GM21423 (cell line): ENCODE results near the gene LLGL2.
"Not testable (repeated sequence)": the region's sequence is repeated elsewhere in the genome, so short reads cannot be mapped to it uniquely, and the experiment has no call there.

Experiments
- ATAC-seq: cut with Tn5 transposase; IDR thresholded peaks from one replicate; pipeline ENCODE4 v1.9.1; 2021; ENCODE audit warnings: mild to moderate bottlenecking, moderate library complexity; ENCODE audit not compliant: unreplicated experiment

LLGL2 gene

GRCh38 chr17:75568412-75569255, 43.1 kb downstream of the LLGL2 start:
- no peak for ATAC-seq

DNA sequence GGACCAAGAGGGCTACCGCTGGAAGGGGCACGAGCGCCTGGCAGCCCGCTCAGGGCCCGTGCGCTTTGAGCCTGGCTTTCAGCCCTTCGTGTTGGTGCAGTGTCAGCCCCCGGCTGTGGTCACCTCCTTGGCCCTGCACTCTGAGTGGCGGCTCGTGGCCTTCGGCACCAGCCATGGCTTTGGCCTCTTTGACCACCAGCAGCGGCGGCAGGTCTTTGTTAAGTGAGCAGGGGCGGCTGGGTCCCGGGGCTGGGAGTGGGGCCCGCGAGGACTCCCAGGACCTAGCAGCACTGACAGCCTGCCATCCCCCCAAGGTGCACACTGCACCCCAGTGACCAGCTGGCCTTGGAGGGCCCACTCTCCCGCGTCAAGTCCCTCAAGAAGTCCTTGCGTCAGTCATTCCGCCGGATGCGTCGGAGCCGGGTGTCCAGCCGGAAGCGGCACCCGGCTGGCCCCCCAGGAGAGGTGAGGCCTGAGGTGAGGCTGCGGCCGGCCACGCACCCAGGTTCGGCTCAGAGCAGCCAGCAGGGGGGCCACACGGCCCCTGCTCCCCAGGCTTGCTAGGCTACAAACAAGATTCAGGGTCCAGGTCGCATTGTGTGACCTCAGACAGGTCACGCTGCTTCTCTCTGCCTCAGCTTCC, 44.7 kb downstream of the LLGL2 start:
- no peak for ATAC-seq

DNA sequence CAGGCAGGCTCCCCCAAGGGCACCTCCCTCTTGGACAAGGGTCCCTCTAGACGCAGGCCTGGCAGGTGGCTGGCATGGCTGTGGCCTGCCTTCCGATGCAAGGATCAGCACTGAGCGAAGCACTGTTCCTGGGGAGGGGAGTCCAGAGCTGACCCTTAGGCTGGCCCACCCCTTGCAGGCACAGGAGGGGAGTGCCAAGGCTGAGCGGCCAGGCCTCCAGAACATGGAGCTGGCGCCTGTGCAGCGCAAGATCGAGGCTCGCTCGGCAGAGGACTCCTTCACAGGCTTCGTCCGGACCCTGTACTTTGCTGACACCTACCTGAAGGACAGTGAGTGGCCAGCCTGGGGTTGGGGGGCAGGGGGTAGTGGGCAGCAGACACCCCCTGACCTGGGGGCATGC, 45.3 kb downstream of the LLGL2 start:
- ATAC-seq, result no peak

GRCh38 chr17:75571197-75571884, 45.8 kb downstream of the LLGL2 start:
- no peak for ATAC-seq

GRCh38 chr17:75571885-75572215, 46.4 kb downstream of the LLGL2 start:
- no peak for ATAC-seq

- ATAC-seq, result no peak
Measured at GRCh38 chr17:75572713-75573539, 47.4 kb downstream of the LLGL2 start.

DNA sequence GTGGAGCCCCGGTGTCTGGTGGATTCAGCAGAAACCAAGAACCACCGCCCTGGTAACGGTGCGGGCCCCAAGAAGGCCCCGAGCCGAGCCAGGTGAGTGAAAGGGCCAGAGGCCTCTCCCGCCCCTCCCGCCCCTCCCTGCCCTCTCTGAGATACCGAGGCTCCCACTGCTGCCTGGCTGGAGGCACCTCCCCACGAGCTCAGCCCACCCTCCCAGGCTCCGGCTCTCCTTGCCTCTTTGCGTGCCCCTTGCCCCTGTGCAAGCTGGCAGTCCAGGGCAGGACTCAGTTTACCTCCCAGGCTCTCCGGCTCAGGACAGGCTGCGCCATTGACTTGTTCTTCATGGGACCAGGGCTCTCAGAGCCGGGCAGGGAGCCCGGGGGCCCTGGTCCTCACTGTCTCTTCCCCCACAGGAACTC, 48.1 kb downstream of the LLGL2 start:
- no peak for ATAC-seq

- ATAC-seq, result no peak
Measured at GRCh38 chr17:75573994-75574393, 48.5 kb downstream of the LLGL2 start.

DNA sequence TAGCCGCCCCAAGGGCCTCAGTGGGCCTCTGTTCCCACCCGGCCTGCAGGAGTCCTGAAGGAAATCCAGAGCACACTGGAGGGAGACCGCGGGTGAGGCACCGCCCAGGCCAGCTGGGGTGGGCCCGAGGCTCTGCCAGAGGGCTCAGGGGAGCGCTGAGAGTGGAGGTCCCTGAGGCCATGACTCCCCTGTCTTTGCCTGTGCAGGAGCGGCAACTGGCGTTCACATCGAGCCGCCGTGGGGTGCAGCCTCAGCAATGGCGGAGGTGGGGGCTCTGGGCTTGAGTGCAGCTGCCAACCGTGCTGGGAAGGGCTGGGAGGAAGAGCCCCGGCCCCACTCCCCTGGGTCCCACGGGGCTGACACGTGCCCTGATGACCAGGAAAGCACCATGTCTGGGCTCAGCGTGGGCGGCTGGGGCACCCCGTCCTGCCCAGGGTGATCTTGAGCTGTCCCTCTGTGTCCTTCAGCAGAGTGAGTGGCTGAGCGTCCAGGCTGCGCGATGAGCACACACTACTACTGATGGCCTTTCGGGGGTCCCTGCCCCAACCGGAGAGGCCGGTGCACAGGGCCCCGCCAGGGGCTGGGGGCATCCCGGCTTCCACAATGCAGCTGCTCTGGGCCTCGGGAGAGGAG, 49.0 kb downstream of the LLGL2 start:
- no peak for ATAC-seq

DNA sequence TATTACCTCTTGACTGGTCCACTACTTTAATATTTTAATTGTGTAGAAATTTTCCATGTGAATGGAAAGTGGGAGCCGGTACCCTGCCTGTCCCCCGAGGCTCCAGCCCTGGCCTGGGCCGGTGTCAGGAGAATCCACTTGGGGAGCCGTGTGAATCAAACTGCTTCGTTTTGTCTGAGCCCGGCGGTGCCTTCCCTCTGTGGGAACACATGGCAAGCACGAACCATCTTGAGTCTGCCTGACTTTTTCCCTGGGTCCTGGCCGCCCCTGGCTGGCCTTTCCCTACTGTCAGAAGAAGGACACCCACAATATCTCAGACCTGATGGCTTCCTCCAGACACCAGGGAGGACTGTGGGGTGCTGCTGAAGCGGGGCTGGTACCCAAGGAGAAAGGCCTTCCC, 49.7 kb downstream of the LLGL2 start:
- ATAC-seq, result no peak

- no peak for ATAC-seq
Measured at GRCh38 chr17:75575728-75576127, 50.2 kb downstream of the LLGL2 start.

- no peak for ATAC-seq
Measured at GRCh38 chr17:75576661-75577060, 51.2 kb downstream of the LLGL2 start.

DNA sequence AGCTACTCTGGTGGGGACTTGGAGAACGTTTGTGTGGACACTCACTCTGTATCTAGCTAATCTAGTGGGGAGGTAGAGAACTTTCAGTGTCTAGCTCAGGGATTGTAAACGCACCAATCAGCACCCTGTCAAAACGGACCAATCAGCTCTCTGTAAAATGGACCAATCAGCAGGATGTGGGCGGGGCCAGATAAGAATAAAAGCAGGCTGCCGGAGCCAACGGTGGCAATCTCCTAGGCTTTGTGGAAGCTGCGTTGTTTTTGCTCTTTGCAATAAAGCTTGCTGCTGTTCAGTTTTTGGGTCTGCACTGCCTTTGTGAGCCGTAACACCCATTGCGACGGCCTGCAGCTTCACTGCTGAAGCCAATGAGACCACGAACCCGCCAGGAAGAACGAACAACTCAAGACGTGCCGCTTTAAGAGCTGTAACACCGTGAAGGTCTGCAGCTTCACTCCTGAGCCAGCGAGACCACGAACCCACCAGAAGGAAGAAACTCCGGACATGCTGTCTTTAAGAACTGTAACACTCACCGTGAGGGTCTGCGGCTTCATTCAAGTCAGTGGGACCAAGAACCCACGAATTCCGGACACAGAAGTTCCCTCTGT, 55.7 kb downstream of the LLGL2 start:
- not testable (repeated sequence) for ATAC-seq

GRCh38 chr17:75583197-75583596, 57.7 kb downstream of the LLGL2 start:
- not testable (repeated sequence) for ATAC-seq

GRCh38 chr17:75584849-75585175, 59.3 kb downstream of the LLGL2 start:
- ATAC-seq, result no peak

- ATAC-seq, result no peak
Measured at GRCh38 chr17:75587675-75588595, 62.4 kb downstream of the LLGL2 start, which contains the start of gene MYO15B. Gene MYO15B (plus strand): TSS chr17:75587800. CDS start chr17:75588058, 258 bp downstream.

GRCh38 chr17:75588596-75589011, 63.1 kb downstream of the LLGL2 start:
- ATAC-seq, result no peak

GRCh38 chr17:75589012-75589918, 63.8 kb downstream of the LLGL2 start:
- peak; percentile 78 for ATAC-seq
